ENCODE data around the gene PDSS1.
"Not testable (repeated sequence)": the region's sequence is repeated elsewhere in the genome, so short reads cannot be mapped to it uniquely, and the experiment has no call there.

Gene PDSS1, protein sequence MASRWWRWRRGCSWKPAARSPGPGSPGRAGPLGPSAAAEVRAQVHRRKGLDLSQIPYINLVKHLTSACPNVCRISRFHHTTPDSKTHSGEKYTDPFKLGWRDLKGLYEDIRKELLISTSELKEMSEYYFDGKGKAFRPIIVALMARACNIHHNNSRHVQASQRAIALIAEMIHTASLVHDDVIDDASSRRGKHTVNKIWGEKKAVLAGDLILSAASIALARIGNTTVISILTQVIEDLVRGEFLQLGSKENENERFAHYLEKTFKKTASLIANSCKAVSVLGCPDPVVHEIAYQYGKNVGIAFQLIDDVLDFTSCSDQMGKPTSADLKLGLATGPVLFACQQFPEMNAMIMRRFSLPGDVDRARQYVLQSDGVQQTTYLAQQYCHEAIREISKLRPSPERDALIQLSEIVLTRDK

GRCh38 chr10:26697163-26697921 lies at the start of gene PDSS1:
PDSS1 (plus strand) TSS chr10:26697701; CDS start chr10:26697712, 11 bp downstream.
- in situ Hi-C loops (cut with MboI; ENCODE audit: low pct_unique_long_range_greater_than_20kb, low sequenced_read_pairs), result no loop called here
- DNase-seq, result peak; percentile 88

DNA sequence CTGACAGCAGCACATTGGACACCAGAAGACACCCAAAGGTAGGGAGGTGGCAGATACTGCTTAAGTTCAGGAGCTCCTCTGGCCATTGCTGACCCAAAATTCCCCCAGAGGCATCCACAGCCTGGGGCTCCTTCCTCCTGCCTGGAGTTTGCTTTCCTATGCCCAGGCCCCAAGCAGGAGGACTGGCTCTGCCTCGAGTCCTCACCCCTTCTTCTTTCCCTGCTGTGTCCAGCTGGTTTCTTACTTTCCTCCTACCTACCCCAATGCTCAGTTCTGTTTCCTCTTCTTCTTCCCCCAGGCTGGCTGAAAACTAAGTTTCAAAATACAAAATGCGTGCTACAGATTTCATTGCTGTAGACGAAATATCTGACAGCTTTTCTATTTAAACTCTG lies 49.3 kb upstream of the PDSS1 start:
- DNase-seq; in situ Hi-C loops (cut with MboI; ENCODE audit: low pct_unique_long_range_greater_than_20kb, low sequenced_read_pairs): not testable (repeated sequence)

DNA sequence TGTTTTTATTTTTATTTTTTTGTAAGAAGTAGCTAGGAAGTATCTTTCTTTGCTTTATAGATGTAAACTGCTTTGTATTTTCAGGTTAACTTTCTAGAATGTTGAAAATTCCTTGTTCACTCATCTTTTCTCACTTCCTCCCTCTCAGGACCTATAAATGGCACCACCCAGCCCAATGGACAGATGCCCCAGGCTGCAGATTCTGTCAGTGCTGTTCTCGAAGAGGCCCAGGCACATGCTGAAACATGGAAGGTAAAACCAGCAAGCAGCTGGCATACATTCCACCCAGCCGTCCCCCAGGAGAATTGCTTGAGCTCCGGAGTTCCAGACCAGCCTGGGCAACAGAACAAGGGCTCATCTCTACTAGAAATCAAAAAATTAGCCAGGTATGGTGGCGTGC lies 47.1 kb upstream of the PDSS1 start:
- in situ Hi-C loops (cut with MboI; ENCODE audit: low pct_unique_long_range_greater_than_20kb, low sequenced_read_pairs), result no loop called here
- DNase-seq, result no peak

DNA sequence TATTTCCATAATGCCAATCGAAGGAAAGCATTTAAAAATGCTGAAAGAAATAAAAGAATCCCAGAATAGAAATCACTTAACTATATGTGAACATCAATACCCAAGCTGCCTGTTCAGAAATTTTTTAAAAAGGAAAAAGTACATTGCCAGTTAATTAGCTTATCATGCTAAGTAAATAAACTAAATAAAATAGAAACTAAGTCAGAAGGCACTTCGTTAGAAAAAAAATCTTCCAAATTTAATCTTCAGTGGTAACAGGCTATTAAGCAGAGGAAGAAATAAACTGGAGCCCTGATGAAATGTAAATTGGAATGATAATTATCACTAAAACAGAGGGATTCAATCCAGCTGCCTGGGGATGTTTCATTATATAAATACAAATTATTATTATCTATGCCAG lies 46.0 kb upstream of the PDSS1 start:
- in situ Hi-C loops (cut with MboI; ENCODE audit: low pct_unique_long_range_greater_than_20kb, low sequenced_read_pairs), result not testable (repeated sequence)

DNA sequence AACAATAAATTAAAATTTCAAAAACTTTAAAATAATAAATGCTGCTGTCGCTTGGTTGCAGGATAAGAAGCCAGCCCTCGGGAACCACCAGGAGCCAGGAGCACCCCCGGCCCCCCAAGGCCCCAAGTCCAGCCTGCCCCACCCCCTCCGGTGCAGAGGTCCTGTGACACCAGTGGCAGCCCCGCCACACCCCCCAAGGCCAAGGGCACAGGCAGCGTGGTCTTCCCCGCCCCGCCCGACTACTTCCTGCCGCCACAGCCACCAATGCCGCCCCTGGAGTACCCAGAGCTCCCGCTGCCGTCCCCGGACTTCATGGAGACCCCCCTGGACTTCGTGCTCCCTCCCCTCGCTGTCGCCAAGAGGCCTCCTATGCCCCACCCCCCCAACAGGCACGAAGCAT lies 44.5 kb upstream of the PDSS1 start:
- in situ Hi-C loops (cut with MboI; ENCODE audit: low pct_unique_long_range_greater_than_20kb, low sequenced_read_pairs), result no loop called here
- DNase-seq, result no peak

More for the DNA sequence above, 46.0 kb upstream of the PDSS1 start:
- not testable (repeated sequence) for DNase-seq

DNA sequence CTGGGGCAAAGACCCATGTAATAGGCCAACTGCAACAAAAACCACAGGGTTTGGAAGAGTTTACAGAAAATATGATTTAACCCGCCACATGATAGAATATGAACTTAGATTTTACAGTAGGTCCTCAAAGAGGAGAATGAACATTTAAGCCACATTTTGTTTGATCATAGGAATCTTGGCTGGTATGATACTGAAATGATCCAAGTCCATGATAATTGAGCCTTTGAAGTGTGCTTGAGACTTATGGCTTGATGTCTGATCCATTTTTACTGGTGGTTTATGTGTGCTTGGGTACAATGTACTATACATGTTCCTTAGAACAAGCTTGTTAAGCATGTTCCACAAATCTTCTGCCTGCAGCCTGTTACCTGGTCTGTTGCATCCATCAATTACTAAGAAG lies 41.8 kb upstream of the PDSS1 start:
- in situ Hi-C loops (cut with MboI; ENCODE audit: low pct_unique_long_range_greater_than_20kb, low sequenced_read_pairs), result no loop called here
- DNase-seq, result no peak

DNA sequence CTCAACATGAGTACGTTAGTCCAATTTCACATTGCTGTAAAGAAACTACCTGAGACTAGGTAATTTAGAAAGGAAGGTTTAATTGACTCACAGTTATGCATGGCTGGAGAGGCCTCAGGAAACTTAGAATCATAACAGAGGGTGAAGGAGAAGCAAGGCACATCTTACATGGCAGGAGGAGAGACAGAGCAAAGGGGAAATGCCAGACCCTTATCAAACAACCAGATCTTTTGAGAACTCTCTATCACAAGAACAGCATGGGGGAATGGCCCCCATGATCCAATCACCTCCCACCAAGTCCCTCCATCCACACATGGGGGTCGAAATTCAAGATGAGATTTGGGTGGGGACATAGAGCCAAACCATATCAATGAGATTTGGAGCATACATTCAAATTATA lies 34.6 kb upstream of the PDSS1 start:
- DNase-seq, result no peak
- in situ Hi-C loops (cut with MboI; ENCODE audit: low pct_unique_long_range_greater_than_20kb, low sequenced_read_pairs), result no loop called here

DNA sequence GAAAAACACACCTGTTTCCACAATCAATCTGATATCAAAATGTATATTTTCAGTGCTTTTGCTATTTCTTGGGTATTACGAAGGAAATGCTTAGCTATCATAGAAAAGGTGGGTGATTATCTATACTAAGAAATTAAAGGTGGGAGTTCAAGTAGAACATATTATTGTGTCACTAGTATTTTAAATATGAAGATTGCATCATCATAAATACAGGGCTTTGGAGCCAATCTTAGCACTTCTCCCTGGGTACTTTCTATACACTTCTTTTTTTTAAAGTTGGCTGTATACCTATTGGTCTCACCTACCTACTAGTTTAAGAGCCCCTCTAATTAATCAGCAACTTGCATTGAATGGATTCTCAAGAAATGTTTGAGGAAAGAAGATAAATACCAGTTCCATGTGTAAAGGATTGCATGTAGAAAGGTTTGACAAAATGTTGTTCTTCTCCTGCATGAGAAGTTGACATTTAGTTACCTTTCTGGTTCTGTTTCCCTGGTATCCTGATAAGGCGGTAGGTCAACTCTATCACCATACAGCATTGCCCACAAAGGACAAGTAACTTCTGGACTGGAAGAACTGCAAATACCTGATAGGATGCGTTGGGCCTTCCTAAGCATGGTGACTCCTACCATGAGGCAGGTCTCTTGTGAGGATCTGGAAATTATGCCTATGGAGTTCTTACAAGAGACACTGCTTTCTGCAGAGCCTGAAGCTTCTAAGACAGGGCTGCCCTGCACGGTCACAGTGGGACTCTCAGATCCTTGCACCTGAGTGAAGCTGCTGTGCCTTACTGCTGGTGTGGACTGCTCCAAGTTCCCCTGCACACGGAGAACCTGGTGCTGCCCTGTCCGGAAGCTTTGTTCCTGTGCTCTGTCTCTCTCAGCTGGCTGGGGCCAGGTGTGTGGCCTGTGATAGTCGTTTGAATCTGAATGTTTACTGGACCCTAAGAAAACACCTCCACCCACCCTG lies 32.1 kb upstream of the PDSS1 start:
- in situ Hi-C loops (cut with MboI; ENCODE audit: low pct_unique_long_range_greater_than_20kb, low sequenced_read_pairs), result no loop called here
- no peak for DNase-seq

DNA sequence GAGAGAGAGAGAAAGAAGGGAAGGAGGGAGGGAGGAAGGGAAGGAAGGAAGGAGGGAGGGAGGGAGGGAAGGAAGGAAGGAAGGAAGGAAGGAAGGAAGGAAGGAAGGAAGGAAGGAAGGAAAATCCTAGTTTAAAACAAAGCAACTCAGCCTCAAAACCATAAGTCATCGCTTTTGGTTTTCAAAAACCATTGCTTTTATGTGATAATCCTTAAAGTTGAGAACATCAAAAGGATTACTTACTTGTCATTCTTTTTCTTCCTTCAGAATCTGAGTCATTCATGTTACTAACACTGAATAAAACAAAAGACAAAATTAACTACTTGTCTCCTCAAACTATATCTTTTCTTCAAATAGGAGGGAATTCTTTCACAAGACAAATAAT lies 21.6 kb upstream of the PDSS1 start:
- in situ Hi-C loops (cut with MboI; ENCODE audit: low pct_unique_long_range_greater_than_20kb, low sequenced_read_pairs), result no loop called here
- no peak for DNase-seq

DNA sequence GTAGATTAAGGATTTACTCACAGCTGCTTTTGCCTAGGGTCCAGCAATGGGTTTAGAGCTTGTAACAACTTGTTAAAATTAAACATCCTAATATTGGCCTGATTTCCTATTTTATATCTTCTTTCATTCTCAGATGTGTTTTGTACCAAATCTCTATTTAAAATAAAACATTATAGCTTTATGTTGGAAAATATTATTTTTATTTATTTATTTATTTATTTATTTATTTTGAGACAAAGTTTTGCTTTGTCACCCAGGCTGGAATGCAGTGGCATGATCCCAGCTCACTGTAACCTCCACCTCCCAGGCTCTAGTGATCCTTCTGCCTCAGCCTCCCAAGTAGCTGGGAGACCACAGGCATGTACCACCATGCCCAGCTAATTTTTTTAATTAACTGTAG lies 17.9 kb upstream of the PDSS1 start:
- in situ Hi-C loops (cut with MboI; ENCODE audit: low pct_unique_long_range_greater_than_20kb, low sequenced_read_pairs), result no loop called here

DNA sequence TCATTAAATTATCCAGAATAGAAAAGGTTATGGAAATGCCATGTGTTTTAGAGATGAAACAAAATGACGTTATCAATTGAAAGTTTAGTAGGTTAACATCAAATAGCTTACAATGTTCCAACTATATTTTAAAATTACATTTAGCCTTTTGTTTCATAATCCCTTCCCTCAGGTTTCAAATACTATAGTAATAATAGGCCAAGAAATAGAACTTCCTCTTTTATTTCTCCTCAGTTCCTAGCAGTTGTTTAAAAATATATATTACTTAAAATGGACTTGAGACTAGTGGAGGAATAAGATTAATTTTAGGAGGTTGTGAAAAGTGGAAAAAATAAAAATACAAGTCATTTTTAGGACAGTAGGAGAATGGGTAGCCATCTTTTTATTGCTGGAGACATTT lies 16.4 kb upstream of the PDSS1 start:
- no peak for DNase-seq
- in situ Hi-C loops (cut with MboI; ENCODE audit: low pct_unique_long_range_greater_than_20kb, low sequenced_read_pairs), result no loop called here

More for the DNA sequence above, 17.9 kb upstream of the PDSS1 start:
- no peak for DNase-seq

- DNase-seq; in situ Hi-C loops (cut with MboI; ENCODE audit: low pct_unique_long_range_greater_than_20kb, low sequenced_read_pairs): not testable (repeated sequence)
Observed at GRCh38 chr10:26681971-26682370, 15.5 kb upstream of the PDSS1 start.

GRCh38 chr10:26682931-26683330 lies 14.6 kb upstream of the PDSS1 start:
- in situ Hi-C loops (cut with MboI; ENCODE audit: low pct_unique_long_range_greater_than_20kb, low sequenced_read_pairs), result no loop called here
- DNase-seq, result no peak

DNA sequence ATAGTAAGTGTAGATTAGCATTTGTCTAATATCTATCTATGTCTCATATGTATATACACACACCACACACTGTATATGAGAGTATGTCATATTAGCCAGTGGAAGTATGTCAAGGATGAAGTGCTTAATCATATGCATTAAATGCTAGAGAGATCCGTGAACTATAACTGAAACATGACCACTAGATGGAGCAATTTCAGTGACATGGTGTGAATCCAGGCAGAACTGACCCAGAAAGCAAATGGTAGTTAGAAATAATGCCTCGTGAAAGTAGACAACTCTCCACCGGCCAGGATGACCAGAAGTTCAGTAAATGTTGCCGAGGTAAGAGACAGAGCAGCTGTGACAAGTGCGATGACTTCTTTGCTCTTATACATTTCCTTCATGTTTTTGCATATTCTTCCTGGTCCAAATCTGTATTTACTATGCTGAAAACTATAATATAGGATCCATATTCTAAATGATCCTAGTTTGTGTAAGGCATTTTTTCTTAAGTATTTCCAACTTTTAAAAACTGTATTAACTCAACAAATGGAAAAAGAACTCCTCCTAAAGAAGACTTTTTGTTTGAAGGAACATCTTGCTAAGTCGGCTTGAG lies 12.7 kb upstream of the PDSS1 start:
- peak; percentile 69 for DNase-seq

DNA sequence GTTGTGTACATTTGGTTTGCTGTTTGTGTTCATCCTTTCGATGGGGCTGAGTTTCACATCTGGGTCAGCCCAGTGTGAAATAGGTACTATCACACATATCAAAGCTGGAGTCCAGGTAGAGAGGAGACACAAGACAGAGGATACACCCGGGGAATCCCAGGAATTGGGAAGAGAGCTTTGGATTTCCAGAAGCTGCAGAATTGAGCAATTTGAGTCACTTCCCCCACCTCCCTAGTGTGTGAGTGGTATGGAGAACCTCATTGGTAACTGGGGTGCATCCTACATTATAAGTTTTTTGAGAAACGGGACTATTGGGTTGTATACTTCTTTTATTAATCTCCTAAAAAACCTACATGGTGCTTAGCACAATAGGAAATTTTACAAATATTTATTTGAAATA lies 12.1 kb upstream of the PDSS1 start:
- no peak for DNase-seq
- in situ Hi-C loops (cut with MboI; ENCODE audit: low pct_unique_long_range_greater_than_20kb, low sequenced_read_pairs), result no loop called here

More for the DNA sequence above, 12.7 kb upstream of the PDSS1 start:
- in situ Hi-C loops (cut with MboI; ENCODE audit: low pct_unique_long_range_greater_than_20kb, low sequenced_read_pairs), result not testable (repeated sequence)

- DNase-seq, result no peak
- in situ Hi-C loops (cut with MboI; ENCODE audit: low pct_unique_long_range_greater_than_20kb, low sequenced_read_pairs), result no loop called here
Observed at GRCh38 chr10:26689399-26689798, 8.1 kb upstream of the PDSS1 start.

DNA sequence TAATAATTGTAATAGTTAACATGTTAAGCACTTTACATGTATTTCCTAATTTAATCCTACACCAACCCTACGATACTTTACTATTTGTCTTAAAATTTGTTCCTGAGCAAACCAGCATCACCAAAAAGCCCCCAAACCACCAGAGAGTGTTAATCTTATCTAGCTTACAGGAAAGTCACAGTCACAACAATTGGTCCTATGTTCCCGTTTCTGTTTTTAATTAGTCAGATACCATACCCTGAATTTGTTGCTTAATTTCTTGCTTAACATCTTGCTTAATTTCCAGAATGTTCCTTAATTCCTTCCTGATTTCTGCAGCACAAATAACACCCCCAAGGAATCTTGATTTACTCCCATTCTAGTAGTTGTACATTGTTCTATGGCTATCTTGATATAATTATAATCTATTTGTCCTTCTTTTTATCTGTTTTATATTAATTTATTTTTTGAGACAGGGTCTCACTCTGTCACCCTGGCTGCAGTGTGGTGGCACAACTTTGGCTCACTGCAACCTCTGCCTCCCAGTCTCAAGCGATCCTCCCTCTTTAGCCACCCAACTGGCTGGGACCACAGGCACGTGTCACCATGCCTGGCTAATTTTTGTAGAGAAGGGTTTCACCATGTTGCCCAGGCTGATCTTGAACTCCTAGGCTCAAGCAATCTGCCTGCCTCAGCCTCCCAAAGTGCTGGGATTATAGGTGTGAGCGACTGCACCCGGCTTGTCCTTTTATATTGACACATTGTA lies 6.6 kb upstream of the PDSS1 start:
- DNase-seq, result no peak
- in situ Hi-C loops (cut with MboI; ENCODE audit: low pct_unique_long_range_greater_than_20kb, low sequenced_read_pairs), result no loop called here

- in situ Hi-C loops (cut with MboI; ENCODE audit: low pct_unique_long_range_greater_than_20kb, low sequenced_read_pairs); DNase-seq: not testable (repeated sequence)
Observed at GRCh38 chr10:26694536-26694935, 3.0 kb upstream of the PDSS1 start.
